ENCODE results near the gene PODXL2.

PODXL2 gene

DNA sequence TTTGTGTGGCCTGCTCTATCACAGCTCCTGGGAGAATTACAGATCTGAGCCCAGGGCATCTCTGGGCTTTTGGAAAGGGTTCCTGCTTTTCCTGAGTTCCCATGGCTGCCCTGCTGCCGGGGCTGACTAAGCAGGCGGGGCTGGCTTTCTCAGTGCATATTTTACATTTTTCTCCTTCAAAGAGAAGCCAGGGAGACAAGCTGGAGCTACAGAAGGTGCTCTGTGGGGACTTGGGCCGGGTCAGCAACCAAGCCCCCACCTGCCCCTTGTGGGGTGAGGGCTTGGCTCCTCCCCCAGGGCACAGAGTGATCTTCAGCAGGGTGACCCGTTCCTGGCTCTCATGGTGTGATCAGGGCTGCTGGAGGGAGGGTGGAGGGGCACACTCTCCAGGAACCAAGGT is 61.1 kb downstream of the PODXL2 start:
- H3K9me3 ChIP-seq (ENCODE audit: insufficient read depth, low read length) = no peaks in the 10 kb centered on the region
- peaks cover 46% of the 10 kb centered on the region for H3K36me3 ChIP-seq (replicated peaks; ENCODE audit: low read depth, low read length)
- H3K79me2 ChIP-seq (ENCODE audit: low read length) = no peaks in the 10 kb centered on the region
- H3K4me2 ChIP-seq (ENCODE audit: low read length) = no peak overlapping the region
- H4K20me1 ChIP-seq (ENCODE audit: insufficient read depth, low read length) = no peaks in the 10 kb centered on the region
- TF ChIP-seq EZH2phosphoT487 (IDR thresholded peaks at IDR 0.05; ENCODE audit: low read depth) = no peak
- TF ChIP-seq, protein P1, sequence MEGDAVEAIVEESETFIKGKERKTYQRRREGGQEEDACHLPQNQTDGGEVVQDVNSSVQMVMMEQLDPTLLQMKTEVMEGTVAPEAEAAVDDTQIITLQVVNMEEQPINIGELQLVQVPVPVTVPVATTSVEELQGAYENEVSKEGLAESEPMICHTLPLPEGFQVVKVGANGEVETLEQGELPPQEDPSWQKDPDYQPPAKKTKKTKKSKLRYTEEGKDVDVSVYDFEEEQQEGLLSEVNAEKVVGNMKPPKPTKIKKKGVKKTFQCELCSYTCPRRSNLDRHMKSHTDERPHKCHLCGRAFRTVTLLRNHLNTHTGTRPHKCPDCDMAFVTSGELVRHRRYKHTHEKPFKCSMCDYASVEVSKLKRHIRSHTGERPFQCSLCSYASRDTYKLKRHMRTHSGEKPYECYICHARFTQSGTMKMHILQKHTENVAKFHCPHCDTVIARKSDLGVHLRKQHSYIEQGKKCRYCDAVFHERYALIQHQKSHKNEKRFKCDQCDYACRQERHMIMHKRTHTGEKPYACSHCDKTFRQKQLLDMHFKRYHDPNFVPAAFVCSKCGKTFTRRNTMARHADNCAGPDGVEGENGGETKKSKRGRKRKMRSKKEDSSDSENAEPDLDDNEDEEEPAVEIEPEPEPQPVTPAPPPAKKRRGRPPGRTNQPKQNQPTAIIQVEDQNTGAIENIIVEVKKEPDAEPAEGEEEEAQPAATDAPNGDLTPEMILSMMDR (IDR thresholded peaks at IDR 0.05; ENCODE audit: low read depth, low read length) = no peak
- no peak overlapping the region for H3K9ac ChIP-seq (ENCODE audit: low read length)
- H3K4me1 ChIP-seq (ENCODE audit: low read length) = no peaks in the 10 kb centered on the region
- H2AFZ ChIP-seq (ENCODE audit: low read depth, low read length) = no peak overlapping the region
- H3K27me3 ChIP-seq (ENCODE audit: low read depth, low read length) = no peaks in the 10 kb centered on the region
- H3K27ac ChIP-seq (ENCODE audit: low read length) = no peak overlapping the region
- no peak overlapping the region for H3K4me3 ChIP-seq (ENCODE audit: low read length)

DNA sequence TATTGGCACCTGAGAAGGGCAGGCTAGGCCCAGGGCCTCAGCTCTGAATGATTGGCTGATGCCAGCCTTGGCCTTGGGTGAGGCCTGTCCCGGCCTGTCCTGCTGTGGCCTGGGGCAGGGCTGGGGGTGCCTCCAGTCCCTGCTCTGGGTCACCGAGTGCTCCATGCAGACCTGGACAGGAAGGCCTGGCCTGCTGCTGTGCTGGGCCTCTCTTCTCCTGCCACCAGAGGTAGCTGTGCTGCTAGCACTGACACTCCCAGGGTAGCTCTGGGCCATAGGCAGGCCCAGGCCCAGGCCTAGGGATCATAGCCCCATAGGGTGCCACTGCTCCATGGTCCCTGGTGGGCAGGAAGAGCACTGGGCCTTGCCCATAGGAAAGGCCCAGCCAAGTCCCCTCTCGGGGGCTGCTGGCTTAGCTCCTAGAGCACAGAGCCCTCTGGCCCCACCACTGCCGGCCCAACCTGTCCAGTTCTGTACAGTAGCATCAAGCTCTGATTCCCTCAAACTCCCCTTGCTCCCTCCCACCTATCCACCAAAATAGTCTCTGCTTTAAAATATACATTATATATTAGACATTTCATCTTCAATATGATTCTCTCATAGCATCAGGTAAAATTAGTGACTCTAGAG is 62.0 kb downstream of the PODXL2 start:
- Histone ChIP-seq H3K9me3 (ENCODE audit: insufficient read depth, low read length) (no peaks in the 10 kb centered on the region), H2AFZ (ENCODE audit: low read depth, low read length) (no peak overlapping the region), H3K27ac (ENCODE audit: low read length) (no peak overlapping the region), H3K27me3 (ENCODE audit: low read depth, low read length) (no peaks in the 10 kb centered on the region), H3K36me3 (replicated peaks; ENCODE audit: low read depth, low read length) (peaks cover 46% of the 10 kb centered on the region), H3K4me1 (ENCODE audit: low read length) (no peaks in the 10 kb centered on the region; the same call in 1 of the 2 replicates), H4K20me1 (ENCODE audit: insufficient read depth, low read length) (no peaks in the 10 kb centered on the region), H3K9ac (ENCODE audit: low read length) (no peak overlapping the region), H3K79me2 (ENCODE audit: low read length) (no peaks in the 10 kb centered on the region), H3K4me3 (ENCODE audit: low read length) (no peak overlapping the region), H3K4me2 (ENCODE audit: low read length) (no peak overlapping the region)
- TF ChIP-seq, protein P1 (IDR thresholded peaks at IDR 0.05; ENCODE audit: low read depth, low read length) = peak; percentile 40
- no peak for TF ChIP-seq EZH2phosphoT487 (IDR thresholded peaks at IDR 0.05; ENCODE audit: low read depth)

DNA sequence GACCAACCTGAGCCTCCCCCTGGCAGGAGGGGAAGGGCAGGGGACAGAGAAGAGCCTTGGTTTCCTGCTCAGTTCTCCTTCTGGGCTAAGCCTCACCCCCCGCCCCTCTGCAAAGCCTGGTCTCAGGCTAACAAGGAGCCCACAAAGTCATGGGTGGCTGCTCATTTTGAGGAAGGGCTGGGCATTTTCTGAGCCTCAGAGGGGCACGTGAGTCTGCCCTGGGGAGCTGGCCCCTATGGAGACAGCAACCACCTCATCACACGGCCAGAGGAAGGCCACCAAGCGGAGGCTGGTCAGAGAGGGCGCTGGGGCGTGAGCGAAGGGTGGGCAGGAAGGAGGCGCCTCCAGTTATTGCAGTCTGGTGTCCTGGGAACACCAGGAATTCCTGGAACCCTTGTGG is 62.5 kb downstream of the PODXL2 start:
- Histone ChIP-seq H3K27me3 (ENCODE audit: low read depth, low read length) (no peaks in the 10 kb centered on the region), H2AFZ (ENCODE audit: low read depth, low read length) (no peak overlapping the region)

DNA sequence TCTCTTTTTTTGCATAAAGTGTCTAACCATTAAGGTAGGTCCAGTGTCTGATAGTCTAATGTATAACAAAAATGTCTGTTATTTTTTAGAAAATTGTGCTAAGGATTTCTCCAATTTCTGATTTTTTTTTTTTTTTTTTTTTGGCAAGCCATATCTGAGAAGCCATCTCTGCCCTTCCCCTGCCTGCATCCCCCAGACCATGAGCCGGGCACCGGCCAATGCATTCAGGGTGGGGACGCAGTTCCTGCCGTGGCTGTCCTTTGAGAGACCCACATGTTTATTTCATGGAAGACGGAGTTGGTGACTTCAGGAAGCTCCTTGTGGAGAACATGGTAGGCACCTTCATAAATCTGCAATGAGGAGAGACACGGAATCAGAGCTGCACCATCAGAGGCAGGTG is 63.0 kb downstream of the PODXL2 start:
- H3K4me3 ChIP-seq (ENCODE audit: low read length) = no peak overlapping the region
- H3K4me2 ChIP-seq (ENCODE audit: low read length) = no peak overlapping the region
- H3K27ac ChIP-seq (ENCODE audit: low read length) = no peak overlapping the region
- H3K9me3 ChIP-seq (ENCODE audit: insufficient read depth, low read length) = no peaks in the 10 kb centered on the region
- TF ChIP-seq, protein P1 (IDR thresholded peaks at IDR 0.05; ENCODE audit: low read depth, low read length) = no peak
- TF ChIP-seq EZH2phosphoT487 (IDR thresholded peaks at IDR 0.05; ENCODE audit: low read depth) = no peak
- H3K79me2 ChIP-seq (ENCODE audit: low read length) = no peaks in the 10 kb centered on the region
- H3K4me1 ChIP-seq (ENCODE audit: low read length) = peaks cover 7% of the 10 kb centered on the region
- H2AFZ ChIP-seq (ENCODE audit: low read depth, low read length) = no peak overlapping the region
- no peak overlapping the region for H3K9ac ChIP-seq (ENCODE audit: low read length)
- peaks cover 47% of the 10 kb centered on the region for H3K36me3 ChIP-seq (replicated peaks; ENCODE audit: low read depth, low read length)
- H3K27me3 ChIP-seq (ENCODE audit: low read depth, low read length) = no peaks in the 10 kb centered on the region
- no peaks in the 10 kb centered on the region for H4K20me1 ChIP-seq (ENCODE audit: insufficient read depth, low read length)

More for the DNA sequence above, 62.5 kb downstream of the PODXL2 start:
- Histone ChIP-seq H3K9ac (ENCODE audit: low read length) (no peak overlapping the region), H3K4me3 (ENCODE audit: low read length) (no peak overlapping the region), H3K4me1 (ENCODE audit: low read length) (peaks cover 2% of the 10 kb centered on the region), H3K79me2 (ENCODE audit: low read length) (no peaks in the 10 kb centered on the region), H3K27ac (ENCODE audit: low read length) (no peak overlapping the region), H4K20me1 (ENCODE audit: insufficient read depth, low read length) (no peaks in the 10 kb centered on the region), H3K36me3 (replicated peaks; ENCODE audit: low read depth, low read length) (peaks cover 46% of the 10 kb centered on the region), H3K9me3 (ENCODE audit: insufficient read depth, low read length) (no peaks in the 10 kb centered on the region), H3K4me2 (ENCODE audit: low read length) (no peak overlapping the region)
- no peak for TF ChIP-seq EZH2phosphoT487 (IDR thresholded peaks at IDR 0.05; ENCODE audit: low read depth)
- TF ChIP-seq, protein P1 (IDR thresholded peaks at IDR 0.05; ENCODE audit: low read depth, low read length) = no peak

Measured in OCI-LY3 (cell line).